Measurements from ENCODE around the gene NRG3. TPM values are rescaled to one million over a fixed set of nuclear protein-coding genes. Genes with fewer than 3 reads are reported as not detected.

The NRG3 gene
- total and polyA plus RNA-seq, 2 of the 8 experiments (the other 6 are each of a cell fraction or from before 2014, with no cell fraction given): 4.2 to 5.0 TPM

GRCh38 chr10:82313401-82313800 lies 438.4 kb downstream of the NRG3 start:
- Histone ChIP-seq H2BK12ac (ENCODE audit: low read depth, low read length) (no peak overlapping the region), H3K27me3 (replicated peaks in 1 of 4; ENCODE audit: control insufficient read depth in 3 of 4, extremely low read depth in 1 of 4, insufficient read depth in 3 of 4, low read length in 3 of 4) (no peaks in the 10 kb centered on the region), H3K23ac (ENCODE audit: insufficient read length) (no peak overlapping the region), H4K5ac (ENCODE audit: insufficient read length, low read depth, low read length) (no peak overlapping the region), H2BK20ac (ENCODE audit: low read length) (no peak overlapping the region), H2BK120ac (replicated peaks; ENCODE audit: low read depth, low read length) (no peak overlapping the region), H3K36me3 (ENCODE audit: control insufficient read depth in 2 of 4, insufficient read depth in 4 of 4, low read length in 3 of 4) (no peaks in the 10 kb centered on the region), H3K4ac (replicated peaks; ENCODE audit: insufficient read length, low read depth, low read length) (no peak overlapping the region), H3K9ac (replicated peaks in 1 of 4; ENCODE audit: extremely low read depth in 1 of 4, low read depth in 3 of 4, low read length in 3 of 4) (no peak overlapping the region), H3K4me2 (ENCODE audit: insufficient read depth in 1 of 2, low read depth in 2 of 2, low read length in 2 of 2) (no peak overlapping the region), H3K18ac (ENCODE audit: extremely low read depth, low read length) (no peak overlapping the region), H4K20me1 (replicated peaks in 1 of 2; ENCODE audit: control insufficient read depth in 1 of 2, insufficient read depth in 2 of 2, low read length in 2 of 2) (no peaks in the 10 kb centered on the region), H4K91ac (replicated peaks; ENCODE audit: insufficient read length, low read length) (no peak overlapping the region), H3K79me2 (ENCODE audit: control insufficient read depth in 1 of 2, insufficient read depth in 2 of 2, low read length in 2 of 2) (no peaks in the 10 kb centered on the region), H4K8ac (ENCODE audit: extremely low read depth, insufficient read depth, low read length) (no peak overlapping the region), H2BK5ac (ENCODE audit: low read depth, low read length) (no peak overlapping the region), H3K9me3 (ENCODE audit: insufficient read depth in 2 of 2, low read depth in 1 of 2, low read length in 1 of 2) (no peaks in the 10 kb centered on the region), H3K23me2 (ENCODE audit: low read depth, low read length) (no peaks in the 10 kb centered on the region), H3K56ac (replicated peaks; ENCODE audit: insufficient read length, low read depth, low read length) (no peak overlapping the region), H2AFZ (ENCODE audit: low read length) (no peak overlapping the region), H3K27ac (ENCODE audit: low read depth, low read length) (no peak overlapping the region), H3K79me1 (ENCODE audit: low read depth, low read length) (no peaks in the 10 kb centered on the region), H3K4me3 (ENCODE audit: extremely low read depth in 1 of 4, insufficient read depth in 2 of 4, low read depth in 3 of 4, low read length in 4 of 4) (no peak overlapping the region), H3K4me1 (replicated peaks in 1 of 4; ENCODE audit: control insufficient read depth in 3 of 4, insufficient read depth in 4 of 4, low read length in 3 of 4) (no peaks in the 10 kb centered on the region), H2BK15ac (ENCODE audit: low read length) (no peak overlapping the region), H3K14ac (ENCODE audit: insufficient read length) (no peak overlapping the region), H2AK5ac (ENCODE audit: low read depth, low read length) (no peak overlapping the region)
- no peak for FAIRE-seq
- TF ChIP-seq JUND (IDR thresholded peaks at IDR 0.05; ENCODE audit: low read length) (no peak), GTF2F1 (IDR thresholded peaks at IDR 0.05; ENCODE audit: borderline replicate concordance, low read depth, low read length) (no peak), EZH2 (IDR thresholded peaks at IDR 0.05; ENCODE audit: low read depth, low read length, severe bottlenecking) (no peak), ZNF274 (IDR thresholded peaks at IDR 0.05; ENCODE audit: borderline replicate concordance, extremely low read depth, low read length) (no peak), SIN3A (conservative IDR thresholded peaks at IDR 0.05 in 1 of 2, IDR thresholded peaks at IDR 0.05 in 1 of 2; ENCODE audit: low read depth in 1 of 2, low read length in 2 of 2) (no peak), JUN (IDR thresholded peaks at IDR 0.05; ENCODE audit: low read depth, low read length) (no peak), RBBP5 (IDR thresholded peaks at IDR 0.05; ENCODE audit: borderline replicate concordance, low read depth, low read length) (no peak), KDM1A (IDR thresholded peaks at IDR 0.05; ENCODE audit: borderline replicate concordance, low read length) (no peak)
- POLR2A ChIA-PET (ENCODE audit: partially characterized antibody): no interaction called here
- WGBS, 2 experiments (ENCODE audit: extremely low coverage in 1 of 2, insufficient coverage in 1 of 2, insufficient read length in 1 of 2, insufficient replicate concordance in 2 of 2, low coverage in 1 of 2, low lambda C conversion rate in 2 of 2, missing lambda C conversion rate in 1 of 2): 97% methylated on average over 3 of the region's 3 CpGs; no CpG with 5 or more reads in 1 of the 2 experiments
- CTCF ChIA-PET (ENCODE audit: partially characterized antibody): interaction anchor here (1.4 kb wide), 1 partner anchor 23 kb away, joined by 3 read pairs; no protein-coding TSS in a partner anchor
- DNase-seq (ENCODE audit: low read depth in 1 of 2, low spot score in 2 of 2): no peak
